Suprapubic skin (tissue), 4 donors: ENCODE data around the gene DDTL. TPM values are rescaled to one million over a fixed set of nuclear protein-coding genes. Genes with fewer than 3 reads are reported as not detected.

Experiments
- DNase-seq, 2 donors: peaks; one replicate each; pipeline ENCODE4 v3.0.0-alpha.2; 2019; ENCODE audit warnings: low spot score in 2 of 2
- H3K27ac ChIP-seq: fragments of 200-600 bp; sonication (generic); one replicate; pipeline ENCODE4 v1.5.1; 2019
- H3K27me3 ChIP-seq: fragments of 200-600 bp; sonication (generic); one replicate; pipeline ENCODE4 v1.5.1; 2019
- H3K36me3 ChIP-seq: fragments of 200-600 bp; sonication (generic); one replicate; pipeline ENCODE4 v1.5.1; 2019
- H3K4me1 ChIP-seq: fragments of 200-600 bp; sonication (generic); one replicate; pipeline ENCODE4 v1.5.1; 2019
- H3K4me3 ChIP-seq: fragments of 200-600 bp; sonication (generic); one replicate; pipeline ENCODE4 v1.5.1; 2019; ENCODE audit warnings: mild to moderate bottlenecking
- H3K9me3 ChIP-seq: fragments of 200-600 bp; sonication (generic); one replicate; pipeline ENCODE4 v1.5.1; 2019
- EP300 ChIP-seq: sonication (generic); formaldehyde crosslinking; IDR thresholded peaks from one replicate; pipeline ENCODE4 v1.6.1; 2017; ENCODE audit warnings: antibody characterized with exemption
- POLR2A ChIP-seq, 2 donors: fragments of 450-650 bp; IDR thresholded peaks; one replicate each; pipeline ENCODE4 v1.6.1; 2017; ENCODE audit warnings: antibody characterized with exemption in 2 of 2, mild to moderate bottlenecking in 2 of 2, moderate library complexity in 2 of 2
- POLR2AphosphoS5 ChIP-seq, 3 donors: sonication (generic); formaldehyde crosslinking; IDR thresholded peaks; one replicate each; pipeline ENCODE4 v1.6.1; 2017; ENCODE audit warnings: antibody characterized with exemption in 3 of 3
- WGBS: methylation state at CpG from one replicate; pipeline ENCODE4 v1.1.5; 2018; 5-methylcytosine and 5-hydroxymethylcytosine counted together
- total RNA-seq, 4 donors: library from RNA; depleted of rRNA; stranded (reverse); fragments of >200 nt; gene quantifications; one replicate each; pipeline ENCODE4 v1.1.0, GENCODE V29; 2016
- TF ChIP-seq, protein P1 (sequence below), 2 donors: fragments of 200-600 bp in 1 of 2; fragments of 450-650 bp in 1 of 2; sonication (generic) in 1 of 2; IDR thresholded peaks; one replicate each; pipeline ENCODE4 v1.5.1; 2016 to 2019; ENCODE audit warnings: antibody characterized with exemption in 2 of 2, mild to moderate bottlenecking in 1 of 2, moderate library complexity in 1 of 2

The DDTL gene
- total RNA-seq, 4 donors from 2014 or later: 1.5 to 2.0 (median 2.0) TPM; not detected in 1

DNA sequence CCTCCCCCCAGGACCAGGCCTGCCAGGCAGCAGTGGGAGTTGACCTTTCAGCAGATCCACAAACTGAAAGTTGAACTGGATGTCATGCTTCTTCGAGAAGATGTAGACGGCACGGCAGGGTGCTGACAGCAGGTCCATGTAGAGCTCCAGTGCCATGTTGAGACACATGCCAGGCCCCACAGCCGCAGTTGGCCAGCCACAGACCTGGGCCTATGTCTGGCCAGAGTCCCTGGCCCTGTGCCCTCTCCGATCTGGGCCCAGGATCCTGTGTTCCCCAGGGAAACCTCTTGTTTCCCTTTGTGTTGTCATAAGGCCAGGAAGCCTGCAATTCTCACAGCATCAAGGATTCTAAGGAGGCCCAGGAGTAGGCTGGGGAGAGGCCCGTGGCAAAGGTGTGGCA, 38.5 kb downstream of the DDTL start, which contains the start of gene GSTT4:
Gene GSTT4, minus strand, starts transcription at position 253 of the 400 bp plus-strand sequence. Its CDS starts 97 bp downstream, at position 156.
- Histone ChIP-seq H3K4me1 (no peaks in the 10 kb centered on the region), H3K27me3 (no peaks in the 10 kb centered on the region), H3K9me3 (no peaks in the 10 kb centered on the region), H3K4me3 (no peak within 1 kb of the TSS), H3K27ac (no peak within 1 kb of the TSS), H3K36me3 (no peaks in the 10 kb centered on the region)
- 74% methylated on average over 6 of the region's 6 CpGs for WGBS
- peak in 1 of 2 donors; percentile 74 for DNase-seq
- TF ChIP-seq EP300: no peak
- TF ChIP-seq, protein P1, sequence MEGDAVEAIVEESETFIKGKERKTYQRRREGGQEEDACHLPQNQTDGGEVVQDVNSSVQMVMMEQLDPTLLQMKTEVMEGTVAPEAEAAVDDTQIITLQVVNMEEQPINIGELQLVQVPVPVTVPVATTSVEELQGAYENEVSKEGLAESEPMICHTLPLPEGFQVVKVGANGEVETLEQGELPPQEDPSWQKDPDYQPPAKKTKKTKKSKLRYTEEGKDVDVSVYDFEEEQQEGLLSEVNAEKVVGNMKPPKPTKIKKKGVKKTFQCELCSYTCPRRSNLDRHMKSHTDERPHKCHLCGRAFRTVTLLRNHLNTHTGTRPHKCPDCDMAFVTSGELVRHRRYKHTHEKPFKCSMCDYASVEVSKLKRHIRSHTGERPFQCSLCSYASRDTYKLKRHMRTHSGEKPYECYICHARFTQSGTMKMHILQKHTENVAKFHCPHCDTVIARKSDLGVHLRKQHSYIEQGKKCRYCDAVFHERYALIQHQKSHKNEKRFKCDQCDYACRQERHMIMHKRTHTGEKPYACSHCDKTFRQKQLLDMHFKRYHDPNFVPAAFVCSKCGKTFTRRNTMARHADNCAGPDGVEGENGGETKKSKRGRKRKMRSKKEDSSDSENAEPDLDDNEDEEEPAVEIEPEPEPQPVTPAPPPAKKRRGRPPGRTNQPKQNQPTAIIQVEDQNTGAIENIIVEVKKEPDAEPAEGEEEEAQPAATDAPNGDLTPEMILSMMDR (IDR thresholded peaks at IDR 0.05): no peak
- TF ChIP-seq POLR2AphosphoS5 (IDR thresholded peaks at IDR 0.05): no peak
- no peak for TF ChIP-seq POLR2A (IDR thresholded peaks at IDR 0.05)

DNA sequence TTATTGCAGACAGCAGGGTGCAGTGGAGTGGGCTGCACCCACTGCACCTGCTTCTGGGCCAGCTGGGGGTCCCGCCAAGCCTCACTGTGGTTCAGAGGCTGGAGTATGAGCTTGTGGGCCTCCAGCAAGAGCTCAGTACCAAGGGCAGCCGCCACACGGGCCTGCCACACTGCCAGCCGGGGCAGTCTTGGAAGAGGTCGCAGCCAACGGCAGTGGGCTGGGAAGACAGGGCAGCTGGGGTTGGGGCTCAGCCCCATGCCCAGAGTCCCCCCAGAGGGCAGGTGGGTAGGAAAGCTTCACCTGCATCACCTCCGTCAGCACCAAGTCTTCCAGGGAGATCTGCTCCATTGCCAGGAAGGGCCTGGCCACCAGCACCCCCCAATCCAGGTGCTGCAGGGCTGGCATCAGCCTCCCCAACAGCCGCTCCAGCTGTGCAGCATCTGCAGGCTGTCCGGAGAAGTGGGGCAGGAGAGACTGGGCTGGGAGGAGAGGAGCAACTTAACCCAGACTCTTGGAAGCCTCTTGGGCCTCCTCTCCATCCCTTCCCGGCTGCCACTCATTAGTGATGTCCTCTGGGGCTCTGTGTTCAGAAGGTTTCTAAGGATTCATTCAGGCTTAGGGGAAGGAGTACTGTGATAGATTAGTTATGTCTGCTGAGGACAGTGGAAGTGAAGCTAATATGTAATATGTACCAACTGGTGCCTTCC, 39.7 kb downstream of the DDTL start:
- no peaks in the 10 kb centered on the region for H3K4me1 ChIP-seq
- H3K36me3 ChIP-seq: no peaks in the 10 kb centered on the region
- DNase-seq: peak in 1 of 2 donors; percentile 75
- no peak overlapping the region for H3K27ac ChIP-seq
- H3K9me3 ChIP-seq: no peaks in the 10 kb centered on the region
- WGBS: 58% methylated on average over 10 of the region's 10 CpGs
- no peaks in the 10 kb centered on the region for H3K27me3 ChIP-seq
- TF ChIP-seq EP300 (no peak), POLR2AphosphoS5 (IDR thresholded peaks at IDR 0.05) (no peak), POLR2A (IDR thresholded peaks at IDR 0.05) (no peak)
- TF ChIP-seq, protein P1 (IDR thresholded peaks at IDR 0.05): no peak
- H3K4me3 ChIP-seq: no peak overlapping the region

DNA sequence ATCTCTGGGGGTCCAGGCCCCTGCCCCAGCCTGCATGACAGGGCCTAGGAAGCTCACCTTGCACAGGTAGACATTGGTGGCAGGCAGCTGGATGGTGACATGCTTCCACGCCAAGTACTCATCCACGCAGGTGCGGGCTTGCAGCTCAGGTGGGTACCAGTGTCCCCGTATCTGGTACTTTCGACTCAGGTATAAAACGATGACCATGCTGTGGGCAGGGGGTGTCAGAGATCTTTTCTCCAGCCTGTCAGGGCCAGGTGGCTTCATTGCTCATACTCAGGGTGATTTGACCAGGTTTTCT, 40.2 kb downstream of the DDTL start:
- H3K27me3 ChIP-seq: no peaks in the 10 kb centered on the region
- H3K36me3 ChIP-seq: no peaks in the 10 kb centered on the region
- no peaks in the 10 kb centered on the region for H3K9me3 ChIP-seq
- no peak for TF ChIP-seq POLR2AphosphoS5 (IDR thresholded peaks at IDR 0.05)
- TF ChIP-seq, protein P1 (IDR thresholded peaks at IDR 0.05): no peak
- TF ChIP-seq EP300: no peak
- TF ChIP-seq POLR2A (IDR thresholded peaks at IDR 0.05): no peak
- 97% methylated on average over 6 of the region's 6 CpGs for WGBS
- no peak overlapping the region for H3K27ac ChIP-seq
- peaks cover 2% of the 10 kb centered on the region for H3K4me1 ChIP-seq
- H3K4me3 ChIP-seq: no peak overlapping the region
- DNase-seq: no peak

DNA sequence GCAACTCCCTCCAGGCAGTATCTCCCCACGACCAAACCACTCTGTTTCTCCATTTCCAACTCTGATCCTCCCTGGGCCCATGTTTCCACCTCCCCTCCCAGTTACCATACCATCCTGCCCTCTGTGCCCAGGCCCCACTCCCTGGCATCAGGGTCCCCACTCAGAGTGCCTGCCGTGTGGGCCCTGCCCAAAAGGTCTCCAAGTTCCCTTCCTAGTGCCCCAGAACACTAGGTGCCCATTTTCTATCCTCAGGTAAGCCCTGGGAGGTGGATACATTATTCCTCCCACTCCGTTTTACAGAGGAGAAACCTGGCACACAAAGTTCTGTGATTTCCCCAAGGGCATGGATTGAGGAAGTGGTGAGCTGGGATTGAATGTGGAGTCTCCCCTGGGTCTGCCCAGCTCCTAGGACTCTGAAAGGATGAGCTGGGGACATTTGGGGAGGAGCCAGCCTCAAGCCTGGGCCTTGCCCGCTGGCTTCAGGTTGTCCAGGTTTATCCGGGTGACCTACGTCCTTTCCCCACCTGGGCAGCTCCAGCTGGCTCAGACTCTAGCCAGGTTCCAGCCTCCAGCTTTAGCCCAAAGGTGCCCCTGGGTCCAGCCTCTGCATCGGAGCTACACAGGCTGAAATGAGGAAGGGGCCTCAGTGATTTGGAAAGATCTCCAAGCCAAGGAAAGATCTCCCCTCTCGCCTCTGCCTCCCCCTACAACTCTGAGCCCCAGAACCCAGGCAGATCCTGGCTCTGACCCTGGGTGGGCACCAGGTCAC, 40.7 kb downstream of the DDTL start:
- H3K36me3 ChIP-seq: no peaks in the 10 kb centered on the region
- no peaks in the 10 kb centered on the region for H3K9me3 ChIP-seq
- H3K4me3 ChIP-seq: no peak overlapping the region
- TF ChIP-seq, protein P1 (IDR thresholded peaks at IDR 0.05): no peak
- no peak for TF ChIP-seq POLR2A (IDR thresholded peaks at IDR 0.05)
- TF ChIP-seq EP300: no peak
- no peak for TF ChIP-seq POLR2AphosphoS5 (IDR thresholded peaks at IDR 0.05)
- H3K4me1 ChIP-seq: peaks cover 8% of the 10 kb centered on the region
- peak in 1 of 2 donors; percentile 75 for DNase-seq
- H3K27ac ChIP-seq: no peak overlapping the region
- no peaks in the 10 kb centered on the region for H3K27me3 ChIP-seq
- WGBS: 78% methylated on average over 8 of the region's 8 CpGs

DNA sequence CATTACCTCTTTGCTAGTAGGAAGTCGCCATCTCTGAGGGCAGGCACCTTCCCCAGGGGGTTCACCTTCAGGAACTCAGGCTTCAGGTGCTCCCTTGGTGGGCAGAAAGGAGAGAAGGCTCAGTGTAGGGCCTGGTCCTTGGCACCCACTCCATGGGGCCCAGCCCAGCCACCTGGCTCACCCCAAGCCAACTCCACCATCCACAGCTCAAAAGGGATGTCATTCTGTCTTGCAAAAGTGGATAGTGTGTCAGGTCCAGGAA, 41.3 kb downstream of the DDTL start:
- Histone ChIP-seq H3K27me3 (no peaks in the 10 kb centered on the region), H3K4me3 (no peak overlapping the region), H3K4me1 (peaks cover 13% of the 10 kb centered on the region), H3K27ac (no peak overlapping the region), H3K9me3 (no peaks in the 10 kb centered on the region), H3K36me3 (no peaks in the 10 kb centered on the region)
- TF ChIP-seq, protein P1 (IDR thresholded peaks at IDR 0.05): no peak
- TF ChIP-seq POLR2A (IDR thresholded peaks at IDR 0.05): no peak
- DNase-seq: no peak
- WGBS: 100% methylated on average over 1 of the region's 1 CpG
